Lower lobe of right lung (tissue), 2 donors: ENCODE results near the gene ALG9. TPM values are rescaled to one million over a fixed set of nuclear protein-coding genes. Genes with fewer than 3 reads are reported as not detected.

Source experiments
- ATAC-seq, 2 donors: fragments of 200-7000 bp; cut with Tn5 transposase; one replicate each; pipeline ENCODE4 v1.9.1; 2020 to 2022; ENCODE audit warnings: mild to moderate bottlenecking in 2 of 2, moderate library complexity in 2 of 2
- DNase-seq: peaks from one replicate; pipeline ENCODE4 v3.0.0-alpha.2; 2020
- H3K27ac ChIP-seq: fragments of 200-600 bp; one replicate; pipeline ENCODE4 v1.8.0; 2022
- H3K27me3 ChIP-seq: fragments of 200-600 bp; one replicate; pipeline ENCODE4 v1.8.0; 2022; ENCODE audit warnings: low read depth
- H3K36me3 ChIP-seq: fragments of 200-600 bp; one replicate; pipeline ENCODE4 v1.8.0; 2022; ENCODE audit warnings: mild to moderate bottlenecking
- H3K4me1 ChIP-seq: fragments of 200-600 bp; one replicate; pipeline ENCODE4 v1.8.0; 2022
- H3K4me3 ChIP-seq: fragments of 200-600 bp; one replicate; pipeline ENCODE4 v1.8.0; 2022; ENCODE audit warnings: mild to moderate bottlenecking
- H3K9me3 ChIP-seq: fragments of 200-600 bp; one replicate; pipeline ENCODE4 v1.8.0; 2022
- CTCF ChIP-seq: fragments of 200-600 bp; IDR thresholded peaks from one replicate; pipeline ENCODE4 v1.8.0; 2022; ENCODE audit warnings: antibody characterized with exemption, mild to moderate bottlenecking
- intact Hi-C: fragments of 100-400 bp; cut with DNase I; formaldehyde crosslinking; loops from one replicate; pipeline ENCODE4 v1.11.0; 2022
- total RNA-seq: library from RNA; stranded (reverse); fragmentation: NEBNext Ultra II Directional; extraction: Animal tissue kit (Norgen Biotek cat#: 25700); gene quantifications from one replicate; pipeline ENCODE4 v1.2.1, GENCODE V29; 2021
- donor health status: DM: no; HTN: yes; CAD: no; lungs with severe emphysema.

Gene ALG9
- total RNA-seq, 1 donor from 2014 or later, result 25.5 TPM

- no peak overlapping the region for H3K4me3 ChIP-seq
- no peaks in the 10 kb centered on the region for H3K27me3 ChIP-seq
- H3K4me1 ChIP-seq, result peaks cover 24% of the 10 kb centered on the region
- no peak for TF ChIP-seq CTCF
- DNase-seq (no peak), ATAC-seq (peak in 1 of 2 donors; percentile 14)
- intact Hi-C loops, result loop anchor here (10.0 kb wide), 1 partner anchor 235 kb away; the partner anchor contains the start of gene SIK2
- peaks cover 51% of the 10 kb centered on the region for H3K36me3 ChIP-seq
- peak overlapping the region; percentile 32 for H3K27ac ChIP-seq
- H3K9me3 ChIP-seq, result no peaks in the 10 kb centered on the region
These were observed 31.2 kb downstream of the ALG9 start for GRCh38 chr11:111840143-111840542.

- Histone ChIP-seq H3K27ac (no peak overlapping the region), H3K36me3 (peaks cover 45% of the 10 kb centered on the region), H3K4me3 (no peak overlapping the region), H3K4me1 (peaks cover 24% of the 10 kb centered on the region), H3K9me3 (no peaks in the 10 kb centered on the region), H3K27me3 (no peaks in the 10 kb centered on the region)
- DNase-seq, result no peak
- no peak for TF ChIP-seq CTCF
- intact Hi-C loops, result no loop called here
- ATAC-seq, result no peak
These were observed 33.3 kb downstream of the ALG9 start for GRCh38 chr11:111838054-111838453.

- DNase-seq (no peak), ATAC-seq (no peak)
- no peaks in the 10 kb centered on the region for H3K27me3 ChIP-seq
- intact Hi-C loops, result no loop called here
- no peak for TF ChIP-seq CTCF
- peaks cover 45% of the 10 kb centered on the region for H3K36me3 ChIP-seq
- H3K4me1 ChIP-seq, result peaks cover 24% of the 10 kb centered on the region
- H3K27ac ChIP-seq, result no peak overlapping the region
- H3K9me3 ChIP-seq, result no peaks in the 10 kb centered on the region
- no peak overlapping the region for H3K4me3 ChIP-seq
These were observed 34.0 kb downstream of the ALG9 start for GRCh38 chr11:111837366-111837891.

- intact Hi-C loops, result no loop called here
- H3K4me1 ChIP-seq, result peaks cover 17% of the 10 kb centered on the region
- no peak for TF ChIP-seq CTCF
- no peaks in the 10 kb centered on the region for H3K9me3 ChIP-seq
- no peaks in the 10 kb centered on the region for H3K27me3 ChIP-seq
- no peak overlapping the region for H3K4me3 ChIP-seq
- no peak overlapping the region for H3K27ac ChIP-seq
- DNase-seq (no peak), ATAC-seq (peak; percentile 34 to 35)
- H3K36me3 ChIP-seq, result peaks cover 45% of the 10 kb centered on the region
These were observed 34.7 kb downstream of the ALG9 start for GRCh38 chr11:111836721-111837120.

- DNase-seq, result no peak
- Histone ChIP-seq H3K4me1 (peaks cover 12% of the 10 kb centered on the region), H3K9me3 (no peaks in the 10 kb centered on the region), H3K27me3 (no peaks in the 10 kb centered on the region), H3K27ac (no peak overlapping the region), H3K36me3 (peaks cover 49% of the 10 kb centered on the region), H3K4me3 (no peak overlapping the region)
- TF ChIP-seq CTCF, result no peak
- intact Hi-C loops, result no loop called here
- ATAC-seq, result no peak
These were observed 35.2 kb downstream of the ALG9 start for GRCh38 chr11:111836162-111836561.

GRCh38 chr11:111835665-111836064 is 35.7 kb downstream of the ALG9 start:
- no peaks in the 10 kb centered on the region for H3K27me3 ChIP-seq
- H3K4me3 ChIP-seq, result no peak overlapping the region
- H3K27ac ChIP-seq, result no peak overlapping the region
- no peaks in the 10 kb centered on the region for H3K9me3 ChIP-seq
- DNase-seq (no peak), ATAC-seq (no peak)
- intact Hi-C loops, result no loop called here
- peaks cover 7% of the 10 kb centered on the region for H3K4me1 ChIP-seq
- H3K36me3 ChIP-seq, result peaks cover 54% of the 10 kb centered on the region
- TF ChIP-seq CTCF, result no peak
